HG03571 (cell line): ENCODE results near the gene GMPPA.

ENCODE experiments used
- ATAC-seq: cut with Tn5 transposase; IDR thresholded peaks from one replicate; pipeline ENCODE4 v1.9.1; 2021; ENCODE audit not compliant: unreplicated experiment

The GMPPA gene

DNA sequence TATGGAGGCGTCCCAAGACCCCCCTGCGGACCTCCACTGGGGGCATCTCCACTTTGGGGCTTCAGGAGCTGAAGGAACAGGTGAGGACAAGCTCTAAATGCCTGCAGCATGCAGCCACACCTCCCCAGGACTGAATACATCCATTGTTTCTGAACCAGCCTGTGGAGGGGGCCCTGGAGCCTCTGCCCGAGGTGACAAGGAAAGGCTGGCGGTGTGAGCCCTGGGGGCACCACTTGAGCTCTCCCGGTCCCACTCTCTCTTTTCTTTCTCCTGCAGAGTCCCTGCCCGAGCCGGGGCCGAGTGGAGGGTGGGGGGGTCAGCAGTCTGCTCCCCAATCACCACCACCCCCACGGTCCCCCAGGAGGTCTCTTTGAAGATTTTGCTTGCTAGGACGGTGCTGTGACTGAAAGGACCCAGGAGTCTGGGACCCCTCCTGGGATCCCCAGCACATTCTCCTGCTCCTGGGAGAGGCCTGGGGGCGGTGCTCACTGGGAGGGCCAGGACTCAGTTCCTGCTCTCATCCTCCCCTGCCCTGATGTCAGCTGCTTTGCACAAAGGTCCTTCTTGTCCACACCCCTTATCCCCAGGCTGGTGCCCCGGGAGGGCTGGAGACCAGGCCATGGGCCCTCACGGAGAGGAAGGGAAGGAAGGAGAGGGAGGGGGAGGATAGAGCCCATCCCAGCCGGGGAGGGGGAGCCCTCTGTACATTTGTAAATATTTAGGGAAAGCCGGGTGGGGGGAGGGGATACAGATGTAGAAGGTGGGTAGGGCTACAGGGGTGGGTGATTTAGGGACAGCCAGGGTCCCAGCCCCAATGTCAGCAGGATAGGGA is 39.2 kb downstream of the GMPPA start:
- no peak for ATAC-seq

DNA sequence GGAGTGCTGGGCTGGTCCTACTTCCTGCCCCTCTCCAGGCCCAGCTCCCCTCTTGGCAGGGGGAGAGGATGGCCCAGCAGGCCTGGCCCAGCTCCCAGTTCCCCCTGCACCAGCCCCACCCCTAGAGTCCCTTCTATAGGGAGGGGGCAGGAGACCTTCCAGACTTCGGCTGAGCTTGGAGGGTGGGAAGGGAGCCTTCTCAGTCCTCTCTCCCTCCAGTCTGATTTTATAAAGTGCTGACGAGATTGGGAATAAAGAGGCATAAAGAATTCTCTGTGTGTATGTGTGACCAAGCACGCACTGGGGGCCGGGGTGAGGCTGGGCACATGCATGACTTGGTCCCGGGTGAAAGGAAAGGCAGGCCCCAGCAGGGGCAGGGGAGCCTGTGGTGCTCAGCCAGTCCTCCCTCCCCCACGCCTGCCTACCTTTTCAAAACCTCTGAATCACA is 39.8 kb downstream of the GMPPA start:
- no peak for ATAC-seq

DNA sequence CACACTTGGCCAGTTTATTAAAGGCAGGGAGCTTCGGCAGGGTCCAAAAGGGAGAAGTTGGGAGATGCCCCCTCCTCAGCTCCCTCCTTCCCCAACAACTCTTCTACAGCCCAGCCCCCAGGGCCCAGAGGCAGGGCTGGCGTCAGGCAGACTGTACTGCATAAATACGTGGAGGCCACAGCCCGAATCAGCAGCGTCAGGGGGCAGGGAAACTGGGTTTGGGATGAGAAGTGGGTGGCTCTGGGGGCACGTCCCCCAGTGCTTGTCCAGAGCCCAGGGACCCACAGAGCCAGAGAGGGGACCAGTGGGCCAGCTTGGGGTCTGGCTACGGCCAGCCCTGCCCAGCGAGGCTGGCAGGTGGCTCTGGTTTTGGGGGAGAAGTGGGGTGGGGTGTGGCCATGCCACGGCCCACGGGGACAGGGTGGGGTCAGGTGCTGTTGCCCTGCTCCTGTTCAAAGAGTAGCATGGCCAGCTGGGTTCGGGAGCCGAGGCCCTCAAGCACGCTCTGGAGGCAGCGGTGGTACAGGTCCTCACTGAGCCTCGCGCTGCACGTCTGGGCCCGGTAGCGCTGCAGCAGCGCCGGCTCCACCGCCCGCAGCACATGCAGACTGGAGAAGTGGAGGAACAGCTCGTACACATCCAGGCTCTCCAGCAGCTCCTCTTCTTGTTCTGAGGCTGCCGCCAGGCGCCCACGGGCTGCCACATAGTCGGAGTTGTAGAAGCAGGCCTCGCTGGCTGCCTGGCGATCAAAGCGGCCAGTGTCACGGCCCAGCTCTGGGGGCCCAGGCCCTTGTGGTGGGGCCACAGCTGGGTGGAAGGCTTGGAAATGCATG is 40.5 kb downstream of the GMPPA start:
- ATAC-seq, result no peak

DNA sequence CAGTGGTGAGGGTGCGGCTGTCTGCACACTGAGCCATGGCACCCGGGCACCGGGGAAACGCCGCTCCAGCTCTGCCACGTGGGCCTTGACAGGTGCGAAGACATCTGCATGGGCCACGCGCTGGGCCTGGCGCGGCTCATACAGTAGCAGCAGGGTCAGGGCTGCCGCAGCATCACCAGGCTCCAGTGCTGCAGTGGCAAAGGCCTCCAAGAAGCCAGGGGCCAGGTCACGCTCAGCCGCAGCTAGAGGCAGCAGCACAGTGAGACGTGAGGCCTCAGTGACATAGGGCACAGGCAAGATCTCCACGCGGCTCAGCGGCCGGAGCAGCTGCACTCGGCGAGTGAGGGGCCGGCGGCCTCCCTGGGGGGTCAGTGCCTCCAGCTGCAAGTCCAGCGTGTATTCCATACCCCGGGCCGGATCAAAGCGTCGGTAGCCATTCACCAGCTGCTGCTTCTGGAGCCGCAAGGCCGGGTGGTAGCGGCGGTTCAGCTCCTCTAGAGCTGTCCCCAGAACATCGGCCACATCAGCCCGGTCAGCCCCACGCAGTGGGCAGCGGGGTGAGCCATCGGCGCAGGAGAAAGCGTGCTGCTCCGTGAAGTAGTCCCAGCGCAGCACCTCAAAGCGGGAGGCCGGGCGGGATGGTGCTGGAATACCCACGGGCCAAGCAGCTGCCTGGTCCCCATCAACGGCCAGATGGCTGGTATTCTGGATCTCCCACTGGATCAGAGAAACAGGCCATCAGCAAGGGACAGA is 41.4 kb downstream of the GMPPA start:
- no peak for ATAC-seq

DNA sequence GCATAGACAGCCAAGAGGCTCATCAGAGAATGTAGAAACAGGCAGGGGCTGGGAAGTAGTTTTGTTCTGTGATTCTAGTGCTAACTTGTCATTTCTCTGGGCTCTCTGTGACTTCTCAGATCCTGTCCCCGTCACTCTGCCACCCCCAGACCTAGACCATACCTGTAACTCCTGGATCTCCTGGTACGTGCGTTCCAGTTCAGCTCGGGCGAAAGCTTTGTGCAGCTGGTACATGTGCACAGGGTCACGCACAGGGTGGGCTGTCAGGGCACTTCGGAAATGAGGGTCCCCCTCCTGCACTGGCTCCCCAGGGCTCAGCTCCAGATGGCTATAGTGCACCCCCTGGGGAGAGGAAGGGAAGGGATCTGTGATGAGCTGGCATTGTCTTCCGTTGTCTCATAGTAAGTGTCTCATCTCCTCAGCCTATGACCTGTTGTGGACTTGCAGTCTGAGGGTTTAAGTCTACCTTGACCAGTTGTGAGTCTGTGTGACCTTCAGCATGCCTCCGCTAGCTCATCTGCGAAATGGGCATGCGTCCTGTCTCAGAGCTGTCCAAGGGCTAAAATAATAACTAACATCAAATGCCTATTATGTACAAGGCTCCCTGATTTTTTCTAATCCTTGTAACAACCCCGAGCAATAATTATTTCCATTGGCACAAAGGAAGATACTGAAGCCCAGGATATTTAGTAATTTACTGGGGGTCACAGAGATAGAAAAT is 42.3 kb downstream of the GMPPA start:
- ATAC-seq, result no peak

DNA sequence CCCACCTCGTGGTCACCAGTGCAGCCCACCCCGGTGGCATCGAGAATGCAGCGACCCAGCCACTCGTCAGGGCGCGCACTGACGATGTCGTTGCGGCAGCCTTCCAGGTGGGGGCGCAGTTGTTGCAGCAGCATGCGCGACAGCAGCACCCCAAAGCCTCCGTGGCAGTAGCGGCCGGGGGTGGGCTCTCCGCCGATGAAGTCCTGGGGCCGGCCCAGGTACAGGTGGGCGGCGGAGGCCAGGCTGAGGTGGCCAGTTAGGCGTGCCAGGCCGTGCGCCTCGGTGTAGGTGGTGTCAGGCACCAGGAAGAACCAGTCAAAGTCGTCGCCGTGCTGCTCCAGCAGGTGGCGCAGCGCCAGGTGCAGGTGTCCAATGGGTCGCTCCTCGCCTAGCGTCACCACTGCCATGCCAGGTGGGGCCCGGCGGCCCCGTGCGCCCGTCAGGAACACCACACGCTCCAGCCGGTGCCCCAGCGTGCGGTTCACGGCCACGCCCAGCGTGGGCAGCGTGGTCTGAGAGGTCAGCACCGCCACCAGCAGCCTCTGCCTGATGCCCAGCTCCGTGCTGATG is 43.0 kb downstream of the GMPPA start:
- peak; percentile 47 for ATAC-seq

DNA sequence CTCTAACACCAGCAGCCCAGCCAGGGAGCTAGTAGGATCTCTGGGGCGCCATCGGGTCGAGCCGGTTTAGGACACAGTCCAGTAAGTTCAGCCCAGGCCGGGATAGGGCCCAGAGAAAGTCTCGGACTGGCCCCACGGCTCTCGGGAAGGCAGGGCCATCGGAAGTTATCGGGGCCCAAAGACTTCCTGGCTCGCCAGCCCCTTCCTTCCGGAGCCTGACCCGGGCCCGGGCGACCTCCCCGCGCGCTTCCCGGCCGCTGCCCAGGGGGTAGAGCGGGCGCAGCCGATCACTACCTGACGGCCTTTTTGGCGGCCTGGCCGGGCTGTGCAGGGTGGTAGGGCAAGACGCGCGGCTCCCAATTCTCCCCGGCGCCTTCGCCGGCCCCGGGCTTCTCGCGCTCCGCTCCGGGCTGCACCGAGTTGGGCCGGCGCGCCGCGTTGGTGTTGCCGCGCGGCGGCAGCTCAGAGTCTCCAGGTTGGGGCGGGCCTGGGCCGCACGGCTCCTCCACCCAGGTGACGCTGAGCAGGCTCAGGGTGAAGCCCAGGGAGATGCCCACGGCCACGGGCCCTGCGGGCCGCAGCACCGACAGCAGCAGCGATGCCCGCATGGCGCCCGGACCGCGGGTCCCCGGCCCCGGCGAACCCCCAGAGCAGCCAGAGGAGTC is 44.4 kb downstream of the GMPPA start:
- ATAC-seq, result peak; percentile 33

DNA sequence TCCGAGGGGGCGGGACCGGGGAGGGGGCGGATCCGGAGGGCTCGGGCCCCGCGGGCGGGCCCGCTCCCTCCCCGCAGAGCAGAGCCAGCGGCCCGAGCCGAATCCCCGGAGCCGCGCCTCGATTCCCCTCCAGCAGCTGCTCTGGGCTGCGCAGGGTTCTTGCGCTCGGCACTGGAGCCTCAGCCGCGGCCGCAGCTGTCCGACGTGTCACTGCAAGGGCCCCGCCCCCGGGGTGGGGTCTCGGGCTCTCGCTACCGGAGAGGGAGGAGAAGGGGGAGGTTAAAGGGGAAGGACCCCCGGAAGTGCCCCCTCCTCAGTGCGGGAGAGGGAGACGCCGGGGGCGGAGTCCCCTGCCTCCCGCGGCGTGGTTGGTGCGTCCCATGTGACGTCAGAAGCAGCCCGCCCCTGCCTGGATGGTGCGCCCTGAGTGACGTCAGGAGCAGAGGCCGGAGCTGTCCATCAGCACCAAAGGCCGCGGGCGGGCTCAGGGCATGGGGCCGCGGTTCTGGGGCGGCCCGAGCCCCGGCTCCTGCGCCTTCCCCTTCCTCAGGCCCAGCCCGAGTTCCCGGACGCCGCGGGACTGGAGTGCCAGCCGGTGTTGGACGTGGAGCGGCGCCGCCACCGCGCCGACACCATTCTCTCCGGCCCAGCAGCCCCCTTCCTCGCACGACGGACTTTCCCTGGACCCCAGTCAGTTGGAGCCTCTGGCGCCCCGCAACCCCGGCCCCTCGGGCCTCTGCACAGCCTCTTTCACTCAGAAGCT is 45.1 kb downstream of the GMPPA start, which contains the start of the genes CHPF and TMEM198:
Gene CHPF, minus strand, starts transcription at position 214 of the 763 bp plus-strand sequence. CDS start 271 bp downstream, outside the sequence.
Gene TMEM198, plus strand, starts transcription at position 433 of the 763 bp plus-strand sequence. CDS start 700 bp downstream, outside the sequence.
- peak; percentile 77 for ATAC-seq

DNA sequence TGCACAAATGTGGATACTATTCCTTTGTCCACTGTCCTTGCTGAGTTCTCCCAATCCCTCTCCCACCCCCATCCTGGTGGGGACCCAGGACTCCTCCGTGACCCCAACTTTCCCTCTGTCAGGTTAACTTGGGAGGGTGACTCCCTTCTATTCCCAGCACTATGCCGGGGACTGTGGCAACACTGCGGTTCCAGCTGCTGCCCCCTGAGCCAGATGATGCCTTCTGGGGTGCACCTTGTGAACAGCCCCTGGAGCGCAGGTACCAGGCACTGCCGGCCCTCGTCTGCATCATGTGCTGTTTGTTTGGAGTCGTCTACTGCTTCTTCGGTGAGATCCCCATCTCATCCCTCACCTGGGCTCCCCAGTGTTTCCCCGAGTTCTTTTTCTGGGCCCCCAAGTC is 45.9 kb downstream of the GMPPA start:
- ATAC-seq, result no peak

DNA sequence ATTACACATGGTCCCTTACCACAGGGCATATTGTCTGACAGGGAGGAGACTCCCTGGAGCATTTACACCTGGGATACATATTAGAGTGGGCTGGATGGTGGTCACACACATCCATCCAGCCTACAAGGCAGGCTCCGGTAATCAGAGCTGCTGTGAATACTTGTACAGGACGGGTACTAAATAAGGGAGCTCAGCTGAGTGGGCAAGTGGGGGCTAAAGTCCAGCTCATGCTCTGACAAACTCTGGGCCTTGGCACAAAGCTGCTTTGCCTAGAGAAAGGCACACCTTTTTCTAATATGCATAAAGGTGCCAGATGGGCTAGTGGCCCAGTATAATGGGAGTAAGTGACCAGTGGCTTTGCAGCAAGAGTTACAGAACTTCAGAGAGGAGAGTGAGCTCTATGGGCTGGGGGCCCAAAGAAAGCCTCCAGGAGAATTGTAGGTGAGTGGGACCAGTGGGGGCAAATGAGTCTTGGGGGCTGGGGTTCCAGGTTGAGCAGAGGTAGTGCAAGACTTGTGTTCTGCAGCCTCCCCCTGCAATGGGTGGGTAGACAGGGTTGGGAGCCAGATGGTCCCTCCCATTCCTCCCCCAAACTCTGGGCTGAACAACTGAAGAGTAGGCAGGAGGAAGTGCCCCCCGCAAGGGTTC is 46.7 kb downstream of the GMPPA start:
- ATAC-seq, result no peak

DNA sequence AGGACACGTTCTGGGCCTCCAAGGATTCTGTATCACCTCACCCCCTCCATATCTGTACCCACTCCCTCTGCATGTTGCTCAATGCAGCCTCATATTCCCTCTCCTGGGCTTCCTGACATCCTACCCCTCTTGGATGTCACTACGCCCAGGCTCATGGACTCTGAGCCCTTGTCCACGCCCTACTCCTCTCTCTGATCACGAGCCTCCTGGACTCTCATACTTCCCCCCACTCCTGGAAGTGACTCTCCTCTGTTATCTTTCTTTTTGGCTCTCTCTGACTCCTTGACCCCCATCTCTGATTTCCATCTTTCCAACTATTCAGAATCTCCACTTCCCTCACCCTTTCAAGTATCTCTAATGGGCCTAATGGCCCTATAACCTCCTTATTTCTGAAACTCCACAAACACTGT is 47.3 kb downstream of the GMPPA start:
- ATAC-seq, result no peak

DNA sequence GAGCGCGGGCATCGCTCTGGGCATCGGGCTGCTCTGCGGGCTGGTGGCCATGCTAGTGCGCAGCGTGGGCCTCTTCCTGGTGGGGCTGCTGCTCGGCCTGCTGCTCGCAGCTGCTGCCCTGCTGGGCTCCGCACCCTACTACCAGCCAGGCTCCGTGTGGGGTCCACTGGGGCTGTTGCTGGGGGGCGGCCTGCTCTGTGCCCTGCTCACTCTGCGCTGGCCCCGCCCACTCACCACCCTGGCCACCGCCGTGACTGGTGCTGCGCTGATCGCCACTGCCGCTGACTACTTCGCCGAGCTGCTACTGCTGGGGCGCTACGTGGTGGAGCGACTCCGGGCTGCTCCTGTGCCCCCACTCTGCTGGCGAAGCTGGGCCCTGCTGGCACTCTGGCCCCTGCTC is 48.9 kb downstream of the GMPPA start:
- ATAC-seq, result no peak

DNA sequence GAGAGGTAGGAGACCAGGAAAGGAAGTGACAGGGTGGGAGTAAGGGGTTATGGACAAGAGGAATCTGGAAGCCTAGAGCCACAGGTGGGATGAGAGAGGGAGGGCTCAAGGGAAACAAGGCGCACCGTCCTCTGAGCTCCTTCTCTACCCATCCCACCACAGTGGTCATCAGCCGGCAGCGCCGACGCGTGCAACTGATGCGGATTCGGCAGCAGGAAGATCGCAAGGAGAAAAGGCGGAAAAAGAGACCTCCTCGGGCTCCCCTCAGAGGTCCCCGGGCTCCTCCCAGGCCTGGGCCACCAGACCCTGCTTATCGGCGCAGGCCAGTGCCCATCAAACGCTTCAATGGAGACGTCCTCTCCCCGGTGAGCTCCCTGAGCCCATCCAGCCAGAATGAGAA is 50.3 kb downstream of the GMPPA start:
- ATAC-seq, result no peak

DNA sequence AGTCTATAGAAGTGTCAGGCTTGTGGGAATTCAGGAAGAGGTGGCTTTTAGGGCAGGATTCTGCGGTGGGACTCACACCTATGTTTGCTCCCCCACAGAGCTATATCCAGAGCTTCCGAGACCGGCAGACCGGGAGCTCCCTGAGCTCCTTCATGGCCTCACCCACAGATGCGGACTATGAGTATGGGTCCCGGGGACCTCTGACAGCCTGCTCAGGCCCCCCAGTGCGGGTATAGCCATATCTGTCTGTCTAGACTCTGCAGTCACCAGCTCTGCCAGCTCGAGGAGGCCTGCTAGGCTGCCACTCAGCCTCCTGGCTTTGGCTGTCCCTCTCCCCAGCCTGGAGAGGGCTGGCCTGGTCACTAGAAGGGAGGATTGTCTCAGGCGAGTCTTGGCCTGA is 50.9 kb downstream of the GMPPA start:
- no peak for ATAC-seq

DNA sequence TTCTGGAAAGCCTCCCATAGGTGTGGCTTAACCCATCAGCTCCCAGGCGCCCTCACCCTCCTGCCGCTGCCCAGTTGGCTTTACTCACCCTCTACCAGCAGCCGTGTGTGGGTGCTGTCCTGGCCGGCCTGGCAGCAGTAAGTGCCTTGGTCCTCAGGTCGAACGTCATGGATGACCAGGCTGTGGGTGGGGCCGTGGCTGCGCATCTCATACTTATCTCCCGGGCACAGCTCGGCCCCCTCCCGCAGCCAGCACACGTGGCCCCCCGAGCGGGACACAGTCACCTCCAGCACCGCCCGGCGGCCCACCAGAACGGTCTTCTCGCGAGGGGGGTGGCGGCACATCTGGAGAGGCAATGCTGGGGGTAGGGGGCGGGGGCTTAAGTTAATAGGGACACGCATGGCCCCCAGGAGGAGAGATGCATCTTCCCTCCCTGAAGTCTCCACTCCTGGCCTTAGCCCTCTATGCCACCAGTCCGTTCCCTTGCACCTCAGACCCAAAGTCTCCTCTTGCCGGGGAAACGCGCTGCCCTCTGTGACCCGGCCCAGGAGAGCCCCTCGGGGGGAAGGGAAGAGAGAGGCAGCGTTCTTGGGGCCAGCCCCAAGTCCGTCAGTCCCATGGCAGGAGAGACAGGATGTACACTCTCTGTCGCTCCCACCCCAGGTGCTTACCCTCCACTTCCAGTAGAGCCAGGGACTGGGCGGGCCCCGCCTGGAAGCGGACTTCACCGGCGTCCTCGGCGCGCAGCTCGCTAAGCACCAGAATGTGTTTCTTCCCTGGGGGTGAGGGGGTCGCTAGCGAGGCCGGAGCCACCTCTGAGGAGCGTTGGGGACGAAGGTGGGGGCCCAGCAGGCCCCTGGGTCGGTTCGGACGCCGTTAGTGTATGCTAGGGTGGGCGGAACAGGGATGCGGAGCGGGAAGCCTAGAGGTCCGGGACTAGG is 53.0 kb downstream of the GMPPA start:
- peak; percentile 18 for ATAC-seq

DNA sequence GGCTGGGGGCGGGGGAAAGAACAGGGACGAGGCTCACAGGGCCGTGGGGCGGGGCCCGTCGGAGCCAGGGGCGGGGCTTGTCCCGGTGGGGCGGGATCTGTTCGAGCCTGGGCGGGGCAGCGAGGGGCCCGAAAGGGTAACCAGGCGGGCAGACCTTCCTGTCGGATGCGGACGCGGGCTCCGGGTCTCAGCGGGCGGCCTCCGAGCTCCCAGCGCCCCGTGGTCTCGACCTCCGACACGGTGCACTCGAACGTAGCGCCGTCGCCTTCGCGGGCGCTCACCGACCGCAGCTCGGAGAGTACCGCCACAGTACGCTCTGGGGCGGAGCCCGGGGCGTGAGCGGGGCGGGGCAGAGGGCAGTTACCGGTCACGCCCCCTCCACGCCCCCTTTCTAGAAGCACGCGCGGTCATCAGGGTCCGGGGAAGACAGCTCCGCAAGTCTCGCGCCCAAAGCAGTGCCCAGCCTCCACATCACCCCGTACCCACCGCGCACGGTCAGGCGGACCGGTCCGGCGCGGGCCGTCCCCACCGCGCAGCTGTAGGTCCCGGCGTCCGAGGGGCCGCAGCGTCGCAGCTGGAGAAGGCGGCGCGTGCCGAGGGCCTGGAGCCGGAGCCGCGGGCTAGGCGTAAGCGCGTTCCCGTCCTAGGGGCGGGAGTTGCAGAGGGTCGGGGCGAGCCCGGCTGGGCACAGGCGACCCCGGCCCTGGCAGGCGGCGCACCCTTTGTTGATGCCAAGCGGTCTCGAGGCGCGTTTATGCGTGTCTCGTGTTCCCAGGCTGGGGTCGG is 53.9 kb downstream of the GMPPA start:
- ATAC-seq, result peak; percentile 89

DNA sequence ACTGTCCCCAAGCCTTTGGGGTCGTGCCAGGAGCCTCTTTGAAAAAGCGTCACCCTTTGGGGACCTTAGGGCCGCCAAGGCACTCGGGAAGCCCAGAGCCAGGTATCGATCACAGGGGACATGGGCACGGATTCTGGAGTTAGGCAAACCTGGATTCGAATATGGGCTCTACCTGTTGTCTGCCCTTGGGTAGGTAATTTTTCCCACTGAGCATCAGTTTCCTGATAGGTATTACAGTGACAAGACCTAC is 54.4 kb downstream of the GMPPA start:
- no peak for ATAC-seq
